GM18499 (cell line): ENCODE results near the gene PRAMEF12.
"Not testable (repeated sequence)": the region's sequence is repeated elsewhere in the genome, so short reads cannot be mapped to it uniquely, and the experiment has no call there.

Experiments
- ATAC-seq: cut with Tn5 transposase; IDR thresholded peaks from one replicate; pipeline ENCODE4 v1.9.1; 2021; ENCODE audit warnings: moderate number of reproducible peaks; ENCODE audit not compliant: insufficient read depth, unreplicated experiment

Gene PRAMEF12

GRCh38 chr1:12773438-12773837, at the start of gene PRAMEF12:
Gene PRAMEF12, plus strand, starts transcription at chr1:12773738. Its CDS starts 1,130 bp downstream, at chr1:12774868.
- ATAC-seq: no peak

- ATAC-seq: no peak
Observed at GRCh38 chr1:12728391-12728790, 45.1 kb upstream of the PRAMEF12 start.

- ATAC-seq: no peak
Observed at GRCh38 chr1:12730156-12730555, 43.4 kb upstream of the PRAMEF12 start.

- ATAC-seq: not testable (repeated sequence)
Observed at GRCh38 chr1:12731084-12731483, 42.5 kb upstream of the PRAMEF12 start.

GRCh38 chr1:12734651-12735050, 38.9 kb upstream of the PRAMEF12 start:
- no peak for ATAC-seq

- ATAC-seq: no peak
Observed at GRCh38 chr1:12738934-12739333, 34.6 kb upstream of the PRAMEF12 start.

GRCh38 chr1:12739613-12740012, 33.9 kb upstream of the PRAMEF12 start:
- ATAC-seq: no peak

- ATAC-seq: no peak
Observed at GRCh38 chr1:12741946-12742345, 31.6 kb upstream of the PRAMEF12 start.

GRCh38 chr1:12745126-12745991, 28.2 kb upstream of the PRAMEF12 start:
- ATAC-seq: no peak

GRCh38 chr1:12745992-12746323, 27.6 kb upstream of the PRAMEF12 start, which contains the start of gene CFAP107:
Gene CFAP107, plus strand, starts transcription at chr1:12746200. Its CDS starts 231 bp downstream, at chr1:12746431.
- no peak for ATAC-seq

GRCh38 chr1:12748778-12749355, 24.7 kb upstream of the PRAMEF12 start:
- ATAC-seq: no peak

GRCh38 chr1:12754738-12755137, 18.8 kb upstream of the PRAMEF12 start:
- ATAC-seq: no peak

- no peak for ATAC-seq
Observed at GRCh38 chr1:12756273-12756672, 17.3 kb upstream of the PRAMEF12 start.

GRCh38 chr1:12756768-12757413, 16.6 kb upstream of the PRAMEF12 start:
- ATAC-seq: no peak

GRCh38 chr1:12757836-12758235, 15.7 kb upstream of the PRAMEF12 start:
- no peak for ATAC-seq

GRCh38 chr1:12760256-12760795, 13.2 kb upstream of the PRAMEF12 start:
- no peak for ATAC-seq

- ATAC-seq: no peak
Observed at GRCh38 chr1:12761781-12762180, 11.8 kb upstream of the PRAMEF12 start.

- ATAC-seq: no peak
Observed at GRCh38 chr1:12762766-12763165, 10.8 kb upstream of the PRAMEF12 start.

- no peak for ATAC-seq
Observed at GRCh38 chr1:12763479-12763878, 10.1 kb upstream of the PRAMEF12 start.

GRCh38 chr1:12764016-12764415, 9.5 kb upstream of the PRAMEF12 start:
- no peak for ATAC-seq

- no peak for ATAC-seq
Observed at GRCh38 chr1:12769031-12769430, 4.5 kb upstream of the PRAMEF12 start.
